Upper lobe of left lung (tissue), 6 donors: ENCODE measurements around the gene SLC16A1. TPM values are rescaled to one million over a fixed set of nuclear protein-coding genes. Genes with fewer than 3 reads are reported as not detected.

Experiments
- ATAC-seq, 2 donors: fragments of 200-7000 bp; cut with Tn5 transposase; one replicate each; pipeline ENCODE4 v1.9.1; 2022; ENCODE audit warnings: mild to moderate bottlenecking in 2 of 2, moderate library complexity in 2 of 2; ENCODE audit not compliant: low FRiP score in 2 of 2
- DNase-seq, 2 donors: peaks; one replicate each; pipeline ENCODE4 v3.0.0-alpha.2; 2019 to 2020
- H3K27ac ChIP-seq, 4 donors: fragments of 200-600 bp; sonication (generic); one replicate each; pipeline ENCODE4 v1.5.1; 2016 to 2019
- H3K27me3 ChIP-seq, 4 donors: fragments of 200-600 bp; sonication (generic); one replicate each; pipeline ENCODE4 v1.5.1; 2017 to 2019
- H3K36me3 ChIP-seq, 4 donors: fragments of 200-600 bp; sonication (generic); one replicate each; pipeline ENCODE4 v1.5.1; 2016 to 2019
- H3K4me1 ChIP-seq, 4 donors: fragments of 200-600 bp; sonication (generic); one replicate each; pipeline ENCODE4 v1.5.1; 2018 to 2019
- H3K4me3 ChIP-seq, 4 donors: fragments of 200-600 bp; sonication (generic); one replicate each; pipeline ENCODE4 v1.5.1; 2017 to 2019; ENCODE audit warnings: mild to moderate bottlenecking in 2 of 4, moderate library complexity in 1 of 4
- H3K9me3 ChIP-seq, 4 donors: fragments of 200-600 bp; sonication (generic); one replicate each; pipeline ENCODE4 v1.5.1; 2018 to 2019
- CTCF ChIP-seq, 6 experiments: fragments of 450-650 bp in 4 of 6; fragments of 200-600 bp in 2 of 6; sonication (generic) in 2 of 6; IDR thresholded peaks; one replicate each; pipeline ENCODE4 v1.5.1; 2016 to 2019; ENCODE audit warnings: antibody characterized with exemption in 6 of 6
- EP300 ChIP-seq, 4 donors: sonication (generic); formaldehyde crosslinking; IDR thresholded peaks; one replicate each; pipeline ENCODE4 v1.5.1; 2017; ENCODE audit warnings: antibody characterized with exemption in 4 of 4, control low read depth in 2 of 4
- POLR2AphosphoS5 ChIP-seq, 2 donors: sonication (generic); formaldehyde crosslinking; IDR thresholded peaks; one replicate each; pipeline ENCODE4 v1.5.1; 2017; ENCODE audit warnings: antibody characterized with exemption in 2 of 2
- WGBS, 2 donors: methylation state at CpG; one replicate each; pipeline ENCODE4 v1.1.5; 2017 to 2018; 5-methylcytosine and 5-hydroxymethylcytosine counted together
- small RNA-seq, 4 donors: library from RNA; depleted of rRNA; stranded (forward); fragments of <200 nt; gene quantifications; one replicate each; pipeline ENCODE3, GENCODE V24; 2016
- total RNA-seq, 6 donors: library from RNA; depleted of rRNA in 4 of 6; stranded (reverse); fragments of >200 nt in 4 of 6; gene quantifications; one replicate each; pipeline versions ENCODE4 v1.1.0 to v1.2.1, GENCODE V29; 2016 to 2021
- donor health status: DM: no; HTN: no; CAD: no; lungs with moderate emphysema.
- donor health status: DM: no; HTN: yes; CAD: no; lungs with severe emphysema.

The SLC16A1 gene
- total RNA-seq, 6 donors from 2014 or later: 1.4 to 13.3 (median 5.9) TPM

- Histone ChIP-seq H3K9me3 (no peaks in the 10 kb centered on the region), H3K27ac (no peak overlapping the region), H3K4me3 (no peak overlapping the region), H3K36me3 (no peaks in the 10 kb centered on the region), H3K27me3 (no peaks in the 10 kb centered on the region), H3K4me1 (no peaks in the 10 kb centered on the region)
- ATAC-seq: no peak
- no peak for DNase-seq
- TF ChIP-seq EP300 (IDR thresholded peaks at IDR 0.05) (no peak), CTCF (IDR thresholded peaks at IDR 0.05) (no peak), POLR2AphosphoS5 (IDR thresholded peaks at IDR 0.05) (no peak)
- 89% methylated on average over 5 of the region's 5 CpGs for WGBS, 2 donors
Measured at GRCh38 chr1:112862753-112863426, 93.1 kb downstream of the SLC16A1 start.

Small RNA genes within 50 kb of the gene (small RNA-seq; reads per million reads assigned to genes)
- 0 reads per million in 4 donors for gene AL390729.2

Other genes with a start within 250 kb of the SLC16A1 start
- gene RHOC, start 249.1 kb downstream of the SLC16A1 start, total RNA-seq: 100 to 1,000 TPM in 5 of 6 donors, 10 to 100 TPM in 1; 80.9 to 218 (median 132) TPM
- gene PPM1J, start 240.9 kb downstream of the SLC16A1 start, total RNA-seq: under 1 TPM in 5 of 6 donors, not detected in 1; 0.55 to 0.91 (median 0.74) TPM
- gene LRIG2, start 117.0 kb upstream of the SLC16A1 start, total RNA-seq: 10 to 100 TPM in 4 of 6 donors, 1 to 10 TPM in 2; 4.2 to 21.1 (median 11.8) TPM